Measurements from ENCODE around the gene ZNF496.
"Not testable (repeated sequence)": the region's sequence is repeated elsewhere in the genome, so short reads cannot be mapped to it uniquely, and the experiment has no call there.

Gene ZNF496

DNA sequence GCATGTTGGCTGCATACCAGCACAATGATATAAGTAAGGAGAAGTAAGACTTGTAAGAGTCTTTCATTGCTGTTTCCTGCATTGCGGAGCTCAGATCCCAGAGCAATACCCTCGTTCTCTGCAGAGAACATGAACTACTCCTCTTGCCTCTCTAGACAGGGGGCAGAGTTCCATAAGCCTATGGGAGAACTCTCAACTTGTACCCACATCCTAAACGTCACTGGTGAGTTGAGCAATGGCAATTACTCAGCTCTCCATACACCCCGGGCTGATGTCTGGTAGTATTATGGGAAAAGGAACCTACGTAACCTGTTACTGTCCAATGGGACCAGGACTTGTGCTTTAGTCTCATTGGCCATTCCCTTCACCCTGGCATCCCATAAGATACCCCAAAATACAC is 27.3 kb upstream of the ZNF496 start:
- no peak for DNase-seq

DNA sequence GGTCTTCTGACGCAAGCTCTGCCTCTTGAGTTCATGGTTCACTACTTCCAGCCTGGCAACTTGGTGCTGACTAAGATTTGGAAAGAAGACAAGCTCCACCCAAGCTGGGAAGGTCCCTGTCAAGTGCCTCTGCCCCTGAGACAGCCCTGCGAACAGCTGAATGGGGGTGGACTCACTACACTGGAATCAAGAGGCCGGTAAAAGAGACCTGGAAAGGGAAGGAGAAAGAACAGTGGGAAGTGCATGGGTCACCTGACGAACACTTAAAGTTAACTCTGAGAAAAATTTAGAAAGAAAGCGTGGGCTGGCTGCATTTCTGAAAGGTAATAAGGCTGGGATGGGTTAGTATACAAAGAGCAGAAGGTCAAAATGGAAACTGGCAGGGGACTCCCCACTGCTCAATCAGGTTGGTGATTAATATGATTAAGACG is 26.1 kb upstream of the ZNF496 start:
- DNase-seq: no peak

DNA sequence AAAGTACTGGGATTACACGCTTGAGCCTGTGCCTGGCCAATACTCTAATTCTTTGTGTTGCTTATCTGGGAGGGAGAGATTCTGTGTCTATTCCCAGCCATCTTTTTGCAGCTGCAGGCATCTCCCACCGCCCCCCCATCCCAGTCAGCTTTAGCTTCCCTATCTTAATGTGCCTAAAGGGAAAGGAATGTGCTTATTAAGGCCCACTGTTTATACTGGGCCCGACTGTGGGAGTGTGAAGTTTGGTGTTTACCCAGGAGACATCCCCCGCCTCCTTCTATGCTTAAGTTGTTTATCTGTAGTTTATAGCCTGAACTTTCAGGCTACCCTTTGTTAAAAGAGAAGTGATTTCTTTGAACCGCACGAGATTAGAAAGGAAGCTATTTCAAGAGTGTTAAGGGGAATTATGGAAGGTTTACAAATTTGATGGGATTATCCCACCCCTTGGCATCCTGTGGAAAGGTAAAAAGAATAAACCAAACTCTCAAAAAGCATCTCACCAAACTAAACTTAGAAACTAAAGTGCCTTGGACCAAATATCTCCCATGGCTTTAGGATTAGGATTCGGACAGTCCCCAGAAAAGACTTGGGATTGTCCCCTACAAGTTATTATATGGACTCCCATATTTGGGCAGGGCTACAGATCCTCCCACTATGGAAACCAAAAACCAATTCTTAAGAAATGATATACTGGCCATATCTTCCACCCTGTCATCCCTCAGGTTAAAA is 25.5 kb upstream of the ZNF496 start:
- DNase-seq: peak; percentile 84

DNA sequence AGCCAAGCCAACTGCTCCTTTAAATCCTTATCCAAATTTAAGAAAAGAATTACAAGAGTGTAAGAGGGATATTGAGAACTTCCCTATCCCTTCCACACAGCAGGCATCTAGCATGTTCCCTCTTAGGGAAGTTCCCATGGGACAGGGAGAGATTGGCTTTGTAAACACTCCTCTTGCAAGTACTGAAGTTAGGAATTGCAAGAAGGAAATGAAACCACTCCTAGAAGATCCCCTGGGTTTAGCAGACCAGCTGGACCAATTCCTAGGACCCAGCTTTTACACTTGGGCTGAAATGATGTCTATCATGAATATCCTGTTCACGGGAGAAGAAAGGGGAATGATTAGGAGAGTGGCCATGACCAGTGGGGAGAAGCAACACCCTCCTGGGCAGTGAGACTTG is 23.5 kb upstream of the ZNF496 start:
- DNase-seq: not testable (repeated sequence)

DNA sequence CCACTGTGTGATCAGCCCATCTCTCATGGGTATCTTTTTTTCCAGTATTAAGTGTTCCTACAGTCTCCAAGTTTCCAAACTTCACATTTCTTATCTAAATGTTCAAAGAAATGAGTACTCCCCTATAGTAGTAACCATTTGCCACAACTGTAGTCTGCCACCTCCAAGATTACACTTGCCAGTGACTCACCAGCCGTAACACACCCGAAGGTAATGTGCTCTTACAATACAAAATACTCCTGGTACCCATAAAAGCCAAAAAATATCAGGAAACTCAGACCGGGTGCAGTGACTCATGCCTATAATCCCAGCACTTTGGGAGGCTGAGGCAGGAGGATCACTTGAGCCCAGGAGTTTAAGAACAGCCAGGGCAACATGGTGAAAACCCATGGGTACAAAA is 20.5 kb upstream of the ZNF496 start:
- no peak for DNase-seq

DNA sequence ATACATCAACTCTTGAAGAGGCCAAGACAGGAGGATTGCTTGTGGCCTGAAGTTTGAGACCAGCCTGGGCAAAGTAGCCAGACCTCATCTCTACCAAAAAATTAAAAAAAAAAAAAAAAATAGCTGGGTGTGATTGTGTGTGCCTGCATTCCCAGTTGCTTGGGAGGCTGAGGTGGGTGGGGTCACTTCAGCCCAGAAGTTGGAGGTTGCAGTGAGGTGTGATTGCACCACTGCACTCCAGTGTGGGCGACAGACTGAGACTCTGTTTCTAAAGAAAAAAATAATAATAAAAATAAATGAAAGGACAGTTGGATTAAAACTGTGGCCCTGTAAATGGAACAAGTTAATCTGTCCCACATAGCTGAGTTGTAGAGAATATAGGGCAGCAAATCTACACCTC is 18.9 kb upstream of the ZNF496 start:
- no peak for DNase-seq

DNA sequence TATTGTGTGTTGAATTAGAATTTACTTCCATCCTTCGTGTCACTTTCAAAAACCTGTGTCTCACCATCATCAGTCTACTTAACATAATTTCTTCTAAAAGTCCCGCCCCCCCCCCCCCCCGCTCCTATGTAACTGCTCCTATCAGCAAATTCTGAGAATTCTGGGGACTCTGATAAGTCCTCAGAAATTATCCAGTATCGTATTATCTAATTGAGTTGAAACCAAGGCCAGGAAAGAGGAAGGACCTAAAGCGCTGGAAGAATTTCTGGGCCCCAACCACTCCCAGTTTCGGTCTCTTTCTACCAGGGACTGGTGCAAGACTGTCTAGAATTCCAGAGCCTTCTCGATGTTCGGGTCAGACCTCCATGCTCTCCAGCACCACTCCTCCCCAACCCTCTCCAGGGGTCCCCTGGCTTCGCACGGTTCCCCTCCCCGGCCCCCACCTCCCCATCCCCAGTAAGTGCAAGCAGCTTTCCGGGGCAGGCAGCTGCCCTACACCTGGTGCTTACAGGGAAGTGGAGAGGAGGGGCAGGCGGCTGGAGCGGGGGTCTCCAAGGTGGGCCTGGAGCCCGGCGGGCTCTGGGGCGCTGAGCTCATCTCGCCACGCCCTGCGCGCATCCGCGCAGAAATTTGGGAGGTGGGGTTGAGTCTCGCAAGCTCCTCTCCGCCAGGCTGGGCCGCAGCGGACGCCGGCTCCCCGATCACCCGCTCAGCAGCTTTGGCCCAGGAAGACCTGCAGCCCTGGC is 16.0 kb upstream of the ZNF496 start:
- DNase-seq: no peak

DNA sequence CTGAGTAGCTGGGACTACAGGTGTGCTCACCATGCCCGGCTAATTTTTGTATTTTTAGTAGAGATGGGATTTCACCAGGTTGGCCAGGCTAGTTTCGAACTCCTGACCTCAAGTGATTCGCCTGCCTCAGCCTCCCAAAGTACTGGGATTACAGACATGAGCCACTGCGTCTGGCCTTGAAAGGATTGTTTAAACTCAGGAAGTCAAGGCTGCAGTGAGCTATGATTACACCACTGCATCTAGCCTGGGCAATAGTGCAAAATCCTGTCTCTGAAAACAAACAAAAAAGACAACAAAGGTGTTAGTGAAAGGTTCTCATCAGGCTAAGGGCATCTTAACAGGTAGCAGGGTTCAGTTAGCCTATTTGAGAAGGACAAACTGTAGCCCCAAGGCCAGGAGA is 14.2 kb upstream of the ZNF496 start:
- no peak for DNase-seq

DNA sequence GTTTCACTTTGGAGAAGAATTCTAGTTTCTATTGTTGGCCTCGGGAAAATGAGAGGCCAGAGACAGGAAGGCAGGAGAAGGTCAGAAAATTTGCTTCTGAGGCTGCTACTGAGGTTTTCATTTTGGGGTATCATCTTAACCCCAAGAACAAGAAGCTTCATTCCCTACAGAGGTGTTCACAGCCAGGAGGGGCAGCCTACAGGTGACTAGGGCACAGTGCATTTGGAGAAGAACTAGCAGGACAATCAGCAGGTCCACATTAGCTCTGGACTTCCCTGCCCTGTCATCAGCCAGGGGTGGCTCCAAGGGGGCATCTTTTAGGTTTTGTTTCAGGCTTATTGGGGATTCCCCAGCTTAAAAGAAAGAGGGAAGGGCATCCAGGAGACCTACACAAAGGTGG is 12.1 kb upstream of the ZNF496 start:
- no peak for DNase-seq

DNA sequence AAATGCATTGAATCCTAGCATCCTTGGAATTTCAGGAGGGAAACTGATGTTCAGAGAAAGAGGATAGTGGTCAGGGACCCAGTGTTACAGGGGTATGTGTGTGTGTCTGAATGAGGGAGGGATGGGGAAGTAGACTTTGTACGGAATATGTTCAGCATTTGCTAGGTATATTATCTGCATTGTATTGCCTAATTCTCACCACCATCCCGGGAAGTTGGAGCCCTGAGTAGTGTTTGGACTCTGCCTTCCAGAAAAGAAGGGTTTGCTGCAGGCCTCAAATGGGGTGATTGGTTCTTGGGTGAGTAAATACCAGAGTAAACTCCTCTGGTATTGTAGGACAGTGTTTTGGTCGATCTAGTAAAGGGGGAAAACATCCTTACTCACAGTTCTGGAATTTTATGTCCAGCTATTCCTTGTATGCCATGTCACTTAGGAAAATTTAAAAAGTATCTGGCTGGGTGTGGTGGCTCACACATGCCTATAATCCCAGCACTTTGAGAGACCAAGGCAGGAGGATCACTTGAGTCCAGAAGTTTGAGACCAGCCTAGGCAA is 7.1 kb upstream of the ZNF496 start:
- DNase-seq: no peak

DNA sequence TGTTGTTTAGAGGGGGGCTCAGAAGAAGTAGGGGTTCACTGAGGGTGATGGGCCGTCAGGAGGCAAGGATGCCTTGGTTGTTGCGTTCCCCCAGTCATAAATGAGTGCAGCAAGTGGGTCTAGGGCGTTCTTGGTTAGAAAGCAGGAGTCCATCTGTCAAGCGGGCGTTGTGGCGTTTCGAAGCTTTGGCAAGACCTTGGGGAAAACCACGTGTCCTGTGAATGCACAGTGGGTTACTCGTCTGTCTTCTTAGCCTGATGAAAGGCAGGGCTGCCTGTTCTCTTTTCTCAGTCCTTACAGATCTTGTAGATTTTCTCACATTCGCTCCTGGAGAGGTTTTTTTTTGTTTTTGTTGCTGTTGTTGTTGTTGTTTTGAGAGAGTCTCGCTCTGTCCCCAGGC is 6.3 kb upstream of the ZNF496 start:
- no peak for DNase-seq

DNA sequence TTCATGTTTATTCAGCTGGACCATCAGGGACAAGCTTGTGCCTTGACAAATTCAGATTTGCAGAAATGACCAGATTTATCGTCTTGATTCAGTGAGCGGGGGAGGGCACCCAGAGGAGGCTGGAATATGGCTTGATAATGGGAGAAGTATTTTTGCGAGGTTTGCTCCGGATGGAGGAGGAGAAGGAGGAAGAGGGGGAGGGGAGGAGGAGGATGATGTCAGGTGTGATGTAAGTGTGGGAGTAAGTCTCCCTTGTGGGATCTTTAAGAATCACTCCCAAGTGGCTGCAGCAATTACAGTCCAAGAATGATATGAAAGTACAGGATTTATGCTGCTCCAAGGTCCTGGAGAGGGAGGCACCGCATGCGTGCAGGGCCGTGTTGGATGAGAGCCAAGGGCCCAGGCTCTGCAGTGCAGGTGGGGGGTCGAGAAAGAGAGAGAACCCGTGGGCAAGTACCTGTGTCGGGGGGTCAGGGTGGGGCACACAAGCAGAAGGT is 5.6 kb upstream of the ZNF496 start:
- no peak for DNase-seq

DNA sequence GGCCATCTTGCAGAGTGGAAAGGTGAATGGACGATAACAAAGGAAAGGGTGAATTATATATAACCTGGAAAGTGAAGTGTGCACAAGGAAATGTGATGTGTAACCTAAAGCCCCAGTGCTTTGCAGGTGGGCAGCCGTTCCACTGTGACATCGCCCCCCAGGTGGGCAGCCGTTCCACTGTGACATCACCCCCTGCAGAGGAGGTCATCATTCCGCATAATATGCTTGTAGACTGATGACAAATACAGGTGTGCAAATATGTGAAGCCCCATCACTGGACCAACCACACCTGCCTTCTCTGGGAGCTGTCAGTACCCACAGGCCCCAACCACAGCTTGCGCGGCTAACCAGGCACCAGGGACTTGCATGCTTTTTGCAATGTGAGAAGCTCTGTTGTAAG is 4.7 kb upstream of the ZNF496 start:
- DNase-seq: no peak

DNA sequence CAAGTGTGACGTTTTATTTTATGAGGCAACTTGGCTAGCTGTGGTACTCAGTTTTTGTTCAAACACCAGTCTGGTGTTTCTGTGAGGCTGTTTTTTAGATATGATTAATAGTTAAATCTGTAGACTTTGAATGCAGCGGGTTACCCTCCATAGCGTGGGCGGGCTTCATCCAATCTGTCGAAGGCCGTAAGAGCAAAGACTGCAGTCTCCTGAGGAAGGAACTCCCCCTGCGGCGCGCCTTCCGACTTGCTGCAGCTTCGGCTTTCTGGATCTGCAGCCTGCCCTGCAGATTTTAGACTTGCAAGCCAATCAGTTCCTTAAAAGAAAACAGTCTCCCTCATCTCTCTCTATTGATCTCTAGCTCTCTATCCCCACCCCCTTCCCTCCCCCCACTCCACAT is 4.2 kb upstream of the ZNF496 start:
- no peak for DNase-seq

DNA sequence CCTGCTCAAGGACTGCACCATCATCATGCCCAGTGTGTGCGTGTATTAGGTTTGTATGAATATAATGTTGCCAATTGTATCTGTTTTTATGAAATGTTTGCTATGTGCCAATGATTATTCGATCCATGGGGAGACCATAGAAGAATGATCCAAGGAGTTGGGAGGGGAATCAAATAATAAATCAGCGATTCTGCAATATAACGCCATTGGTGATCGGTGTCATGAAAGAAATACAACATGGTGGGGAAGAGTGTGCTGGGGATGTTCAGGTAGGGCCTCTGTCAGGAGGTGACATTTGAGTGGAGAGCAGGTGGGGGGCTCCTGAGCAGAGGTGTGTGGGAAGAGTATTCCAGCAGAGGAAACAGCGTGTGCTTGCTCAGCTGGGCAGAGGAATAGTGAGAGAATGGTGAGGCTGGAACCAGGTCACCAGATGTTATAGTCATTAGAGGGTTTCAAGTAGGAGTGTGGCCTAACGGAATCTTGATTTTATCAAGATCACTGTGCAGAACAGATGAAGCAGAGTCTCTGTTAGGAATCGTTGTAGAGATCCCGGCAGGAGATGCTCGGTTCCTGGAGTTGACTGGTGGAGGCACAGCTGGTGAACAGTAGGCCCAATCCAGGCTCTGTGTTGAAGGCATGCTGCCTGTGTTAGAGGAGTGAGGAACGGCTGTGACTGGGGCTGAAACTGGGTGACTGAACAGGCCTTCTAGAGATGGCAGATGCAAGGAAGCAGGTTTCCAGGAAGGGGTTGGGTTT is 2.9 kb upstream of the ZNF496 start:
- no peak for DNase-seq

DNA sequence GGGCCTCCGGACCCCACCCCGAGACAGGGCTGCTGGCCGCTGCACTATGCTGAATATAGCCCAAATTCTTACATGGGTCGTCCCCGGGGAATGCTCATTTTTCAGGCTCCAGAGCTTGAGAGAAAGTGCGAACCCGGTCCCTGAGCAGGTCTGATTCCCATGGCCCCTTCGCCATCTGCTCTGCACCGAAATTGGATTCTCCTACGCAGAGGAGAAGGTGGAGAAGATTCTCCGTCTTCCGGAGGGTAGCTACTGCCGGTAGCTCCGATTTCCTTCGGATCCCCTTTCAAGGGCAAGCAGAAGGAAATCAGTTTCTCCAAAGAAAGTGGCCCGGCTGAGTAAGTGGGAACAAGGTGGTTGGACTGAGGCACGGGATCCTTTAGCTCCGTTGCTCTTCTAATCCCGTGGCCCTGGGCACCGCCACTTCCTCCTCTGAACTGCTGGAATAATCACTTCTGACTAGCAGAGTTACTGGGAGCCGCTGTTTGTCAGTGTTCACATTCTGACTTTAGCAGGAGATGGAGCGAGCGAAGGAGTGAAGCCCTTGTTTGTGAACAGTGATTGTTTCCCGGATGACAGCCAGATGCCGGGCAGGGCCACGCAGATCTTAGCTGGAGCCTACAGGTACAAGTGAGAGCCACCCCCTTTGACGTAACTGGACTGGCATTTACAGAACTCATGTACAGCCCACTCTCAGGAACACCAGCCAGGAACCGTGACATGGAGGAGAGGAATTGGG is 1.1 kb upstream of the ZNF496 start:
- peak; percentile 68 for DNase-seq

DNA sequence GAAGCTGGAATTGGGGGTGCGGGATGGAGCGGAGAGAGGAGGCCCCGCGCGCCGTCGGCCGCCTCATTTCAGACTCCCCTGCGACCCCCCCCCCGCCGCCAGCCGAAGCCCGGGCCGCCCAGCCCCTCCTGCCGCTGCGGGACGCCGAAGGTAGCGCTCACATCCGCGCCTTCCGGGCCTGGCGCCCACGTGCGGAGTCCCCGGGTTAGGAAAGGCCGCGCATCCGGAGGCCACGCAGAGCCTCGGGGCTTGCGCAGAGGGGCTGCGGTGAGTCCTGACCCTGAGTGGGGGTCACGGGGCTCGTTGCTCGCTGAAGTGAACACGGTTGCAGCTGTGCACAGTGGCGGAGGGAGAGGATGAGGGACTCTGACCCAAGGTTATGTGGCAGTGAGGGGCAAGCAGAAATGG is 552 bp upstream of the ZNF496 start:
- peak; percentile 68 for DNase-seq

DNA sequence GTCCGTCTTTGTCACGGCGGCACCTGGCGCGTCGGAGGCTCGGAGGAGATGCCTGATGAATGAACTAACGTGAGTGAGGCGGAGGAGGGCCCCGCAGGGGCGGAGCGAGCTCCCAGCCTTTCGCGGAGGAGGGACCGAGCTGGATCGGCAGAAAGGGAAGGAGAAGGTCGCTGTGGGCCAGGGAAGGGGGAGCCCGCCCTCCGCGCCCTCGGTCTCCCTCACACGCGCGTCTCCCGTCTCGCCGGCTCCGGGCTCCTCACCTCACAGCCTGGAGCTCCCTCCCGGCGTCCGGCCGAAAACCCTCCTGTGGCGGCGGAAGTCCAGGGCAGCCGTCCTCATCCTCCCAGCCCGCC is 519 bp downstream of the ZNF496 start:
- peak; percentile 92 for DNase-seq

DNA sequence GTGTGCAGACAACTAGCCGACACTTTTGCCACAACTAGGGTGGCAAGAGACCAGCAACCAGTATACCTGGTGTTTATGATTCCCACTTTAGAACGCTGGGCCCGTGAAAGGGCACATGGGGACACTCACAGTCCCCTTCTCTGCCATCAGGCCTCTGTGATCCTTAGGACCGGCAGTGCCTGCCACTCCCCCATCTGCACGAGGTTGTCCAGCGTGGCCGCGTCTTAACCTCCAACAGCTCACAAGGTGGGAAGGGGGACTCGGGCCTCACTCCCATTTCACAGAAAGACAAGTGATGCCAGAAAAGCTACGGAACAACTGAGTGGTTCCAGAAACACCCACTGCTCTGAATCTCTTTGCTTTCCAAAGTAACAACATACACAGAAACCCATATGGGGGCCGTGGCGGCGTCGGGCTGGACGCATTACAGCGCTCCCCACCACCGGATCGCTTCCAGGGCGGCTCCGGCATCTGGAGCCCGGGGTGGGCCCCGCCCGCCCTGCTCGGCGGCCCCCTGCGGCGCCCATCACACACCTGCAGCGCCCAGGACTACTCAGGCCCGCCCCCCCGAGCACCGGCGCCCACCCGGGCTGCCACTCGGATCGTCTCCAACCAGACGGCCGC is 1.0 kb downstream of the ZNF496 start:
- DNase-seq: no peak

DNA sequence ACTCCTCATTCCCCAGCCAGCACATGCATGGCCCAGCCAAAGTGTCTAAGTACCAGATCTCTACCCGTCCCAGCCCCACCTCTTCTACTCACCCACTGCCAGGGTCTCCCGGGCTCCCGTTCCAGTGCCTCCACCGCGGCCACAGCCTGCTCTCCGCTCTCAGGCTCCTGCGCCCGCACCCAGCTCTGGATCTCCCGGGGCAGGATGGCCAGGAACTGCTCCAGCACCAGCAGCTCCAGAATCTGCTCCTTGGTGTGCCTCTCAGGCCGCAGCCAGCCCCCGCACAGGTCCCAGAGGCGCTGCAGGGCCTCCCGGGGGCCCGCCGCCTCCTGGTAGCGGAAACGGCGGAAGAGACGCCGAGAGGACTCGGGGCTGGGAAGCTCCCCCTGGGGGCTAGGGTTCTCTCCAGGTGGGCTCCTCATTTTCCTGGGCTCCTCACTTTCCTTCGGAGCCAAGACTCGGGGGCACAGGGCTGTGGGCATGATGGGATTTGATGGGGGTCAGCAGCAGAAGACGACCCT is 2.5 kb downstream of the ZNF496 start:
- DNase-seq: no peak

DNA sequence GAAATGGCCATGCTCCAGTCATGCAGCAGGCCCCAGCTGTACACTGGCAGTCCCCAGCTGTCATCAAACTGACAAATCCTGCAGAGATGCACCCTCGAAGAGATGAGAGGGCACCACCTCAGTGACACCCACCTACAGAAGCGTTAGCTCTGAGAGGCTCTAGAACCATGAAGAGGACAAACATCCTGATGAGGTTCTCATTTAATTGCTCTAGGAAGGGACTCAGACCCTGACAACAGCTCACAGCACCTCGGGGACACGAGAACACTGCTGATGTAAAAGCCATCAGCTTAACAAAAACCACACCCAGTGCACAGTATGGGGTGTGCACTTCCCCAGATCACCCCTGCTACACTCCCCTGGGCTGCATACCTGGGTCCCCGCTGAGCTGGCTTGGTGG is 3.4 kb downstream of the ZNF496 start:
- DNase-seq: no peak

Measured in islet precursor cell (in vitro differentiated cells).